Activated CD4-positive, alpha-beta T cell treated with anti-CD3 and anti-CD28 coated beads for 36 hours (primary cell): ENCODE results near the gene LONP1. TPM values are rescaled to one million over a fixed set of nuclear protein-coding genes. Genes with fewer than 3 reads are reported as not detected.

Source experiments
- ATAC-seq: fragments of 200-7000 bp; cut with Tn5 transposase; one replicate; pipeline ENCODE4 v1.10.0; 2021; ENCODE audit warnings: mild to moderate bottlenecking, moderate library complexity
- CTCF ChIA-PET: fragments of 350-600 bp; sonication (Branson Sonifier 250); formaldehyde crosslinking; loops from one replicate; lab custom pipeline; 2021; ENCODE audit warnings: antibody characterized with exemption; lab: Charles Lee
- POLR2A ChIA-PET: fragments of 350-600 bp; sonication (Branson Sonifier 250); formaldehyde crosslinking; loops from one replicate; lab custom pipeline; 2021; ENCODE audit warnings: antibody characterized with exemption, inconsistent platforms; lab: Charles Lee
- DNase-seq: peaks from one replicate; pipeline ENCODE4 v3.0.0-alpha.2; 2020
- H3K27ac Mint-ChIP-seq: one replicate; pipeline ENCODE4 v1.8.0; 2021; ENCODE audit warnings: mixed read lengths
- H3K27me3 Mint-ChIP-seq: one replicate; pipeline ENCODE4 v1.8.0; 2021; ENCODE audit warnings: mixed read lengths
- H3K36me3 Mint-ChIP-seq: one replicate; pipeline ENCODE4 v1.8.0; 2021; ENCODE audit warnings: low read depth, mixed read lengths
- H3K4me1 Mint-ChIP-seq: one replicate; pipeline ENCODE4 v1.8.0; 2021; ENCODE audit warnings: mixed read lengths
- H3K4me3 Mint-ChIP-seq: one replicate; pipeline ENCODE4 v1.8.0; 2021; ENCODE audit warnings: mild to moderate bottlenecking, moderate library complexity, mixed read lengths
- H3K9me3 Mint-ChIP-seq: one replicate; pipeline ENCODE4 v1.8.0; 2021; ENCODE audit warnings: low read depth, mixed read lengths
- intact Hi-C, 2 experiments: fragments of 100-400 bp; cut with DNase I in 1 of 2; cut with micrococcal nuclease in 1 of 2; formaldehyde crosslinking; loops; one replicate each; pipeline versions ENCODE4 v1.14.2 to v1.15.1; 2022 to 2024; cut with DNase I, micrococcal nuclease
- total RNA-seq, 2 experiments: library from RNA; stranded (reverse); gene quantifications; one replicate each; pipeline ENCODE4 v1.2.3, GENCODE V29; 2021

Gene LONP1
- total RNA-seq, 2 experiments from 2014 or later, result 287 to 315 TPM

DNA sequence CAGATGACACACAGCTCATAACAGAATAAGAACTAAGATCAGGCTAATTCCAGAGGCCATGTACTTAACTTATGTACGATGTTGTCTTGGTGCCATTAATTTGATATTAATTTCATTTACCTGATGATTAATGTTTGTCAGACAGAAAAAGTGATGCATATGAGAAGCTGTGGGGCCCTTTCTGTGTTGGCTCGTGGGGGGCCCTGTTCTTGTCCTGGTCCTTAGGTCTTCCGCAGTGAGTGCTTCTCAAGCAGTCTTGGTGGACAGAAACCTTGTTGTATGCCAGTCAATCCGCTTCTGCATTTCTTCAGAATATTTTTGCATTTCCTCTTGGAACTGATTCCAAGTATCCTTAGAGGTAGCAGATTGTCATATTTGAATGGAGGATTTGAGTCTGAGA, 76.9 kb downstream of the LONP1 start:
- Mint-ChIP-seq H3K36me3 (peaks cover 63% of the 10 kb centered on the region), H3K27ac (no peak overlapping the region)
- POLR2A ChIA-PET, result no interaction called here

DNA sequence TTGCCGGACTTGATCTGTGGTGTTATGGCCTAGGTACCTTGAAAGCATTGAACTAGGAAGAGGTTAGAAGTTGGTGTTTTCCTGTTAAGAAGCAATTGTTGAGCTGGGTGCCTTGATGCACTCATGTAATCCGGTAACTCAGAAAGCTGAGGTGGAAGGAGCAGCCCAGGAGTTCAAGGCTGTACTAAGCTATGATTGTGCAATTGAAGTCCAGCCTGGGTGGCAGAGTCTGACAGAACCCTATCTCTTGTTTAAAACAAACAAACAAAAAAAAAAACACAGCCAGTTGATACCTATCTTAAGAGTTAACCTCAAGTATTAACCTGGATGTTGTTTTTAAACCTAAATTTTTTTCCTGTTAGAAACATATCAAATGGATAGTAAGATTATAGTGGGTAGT, 77.7 kb downstream of the LONP1 start:
- peaks cover 22% of the 10 kb centered on the region for H3K4me1 Mint-ChIP-seq
- intact Hi-C loops, result no loop called here
- H3K36me3 Mint-ChIP-seq, result peaks cover 62% of the 10 kb centered on the region
- no peak overlapping the region for H3K4me3 Mint-ChIP-seq
- H3K27ac Mint-ChIP-seq, result no peak overlapping the region
- ATAC-seq (no peak), DNase-seq (no peak)
- H3K9me3 Mint-ChIP-seq, result no peaks in the 10 kb centered on the region
- no peaks in the 10 kb centered on the region for H3K27me3 Mint-ChIP-seq
- ChIA-PET CTCF (interaction anchor here (0.7 kb wide), 1 partner anchor 20 kb away, joined by 3 read pairs; the partner anchor contains the start of genes SAFB and SAFB2), POLR2A (no interaction called here)

More for the DNA sequence above, 76.9 kb downstream of the LONP1 start:
- H3K27me3 Mint-ChIP-seq, result no peaks in the 10 kb centered on the region
- intact Hi-C loops, result no loop called here
- H3K9me3 Mint-ChIP-seq, result no peaks in the 10 kb centered on the region
- H3K4me1 Mint-ChIP-seq, result peaks cover 15% of the 10 kb centered on the region
- no peak for DNase-seq
- H3K4me3 Mint-ChIP-seq, result no peak overlapping the region
- CTCF ChIA-PET, result no interaction called here
- no peak for ATAC-seq

Other genes with a start within 250 kb of the LONP1 start
- under 1 TPM; 0.23 to 0.27 TPM for gene TINCR, start 152.2 kb downstream of the LONP1 start, total RNA-seq
- 10 to 100 TPM; 65.0 to 78.6 TPM for gene SAFB2, start 97.4 kb downstream of the LONP1 start, total RNA-seq
- gene SAFB, start 97.1 kb downstream of the LONP1 start, total RNA-seq, result 100 to 1,000 TPM; 100 to 118 TPM
- gene MICOS13, start 39.6 kb downstream of the LONP1 start, total RNA-seq, result 10 to 100 TPM; 50.9 to 52.1 TPM
- gene HSD11B1L, start 39.1 kb downstream of the LONP1 start, total RNA-seq, result 1 to 10 TPM; 2.0 to 3.2 TPM
- gene RPL36, start 29.9 kb downstream of the LONP1 start, total RNA-seq, result 1,000 to 10,000 TPM; 1,452 to 1,530 TPM
- not detected for gene CATSPERD, start 491 bp upstream of the LONP1 start, total RNA-seq
- 1 to 10 TPM; 5.3 to 5.4 TPM for gene PRR22, start 64.6 kb upstream of the LONP1 start, total RNA-seq
- gene DUS3L, start 71.0 kb upstream of the LONP1 start, total RNA-seq, result 10 to 100 TPM; 59.4 to 63.9 TPM
- under 1 TPM; 0.21 to 0.32 TPM for gene NRTN, start 84.9 kb upstream of the LONP1 start, total RNA-seq
- not detected for gene FUT6, start 119.6 kb upstream of the LONP1 start, total RNA-seq
- not detected for gene FUT3, start 131.3 kb upstream of the LONP1 start, total RNA-seq
- gene FUT5, start 150.4 kb upstream of the LONP1 start, total RNA-seq, result under 1 TPM in 1 of 2 experiments, not detected in 1; 0.09 TPM
- 100 to 1,000 TPM; 175 to 213 TPM for gene NDUFA11, start 183.6 kb upstream of the LONP1 start, total RNA-seq
- gene VMAC, start 184.7 kb upstream of the LONP1 start, total RNA-seq, result 1 to 10 TPM; 2.3 to 2.8 TPM
- gene CAPS, start 194.1 kb upstream of the LONP1 start, total RNA-seq, result 1 to 10 TPM; 2.2 to 2.7 TPM